Measurements from ENCODE around the gene CTPS2. TPM values are rescaled to one million over a fixed set of nuclear protein-coding genes. Genes with fewer than 3 reads are reported as not detected.
A peak's percentile ranks its signal among the peaks of the same experiment; 100 is the strongest.

The CTPS2 gene
- total RNA-seq, 1 experiment from 2014 or later = 20.7 TPM

- H3K36me3 Mint-ChIP-seq (ENCODE audit: insufficient read depth, unreplicated experiment) = peaks cover 21% of the 10 kb centered on the region
- no peaks in the 10 kb centered on the region for H3K36me3 ChIP-seq (ENCODE audit: control insufficient read depth, insufficient read depth, low read length)
- H3K4me3 Mint-ChIP-seq (ENCODE audit: unreplicated experiment) = no peak overlapping the region
- CTCF ChIA-PET = no interaction called here
- no peaks in the 10 kb centered on the region for H3K27me3 Mint-ChIP-seq (ENCODE audit: insufficient read depth, unreplicated experiment)
- H3K4me3 ChIP-seq (ENCODE audit: low read depth, low read length) = no peak overlapping the region
- POLR2A ChIA-PET = no interaction called here
- peaks cover 13% of the 10 kb centered on the region for H3K4me1 Mint-ChIP-seq (ENCODE audit: low read depth, unreplicated experiment)
- no peaks in the 10 kb centered on the region; the same call in 1 of the 2 replicates for H3K4me1 ChIP-seq
- no peak for DNase-seq
- no peak overlapping the region for H3K27ac Mint-ChIP-seq (ENCODE audit: unreplicated experiment)
- no peaks in the 10 kb centered on the region for H3K27me3 ChIP-seq (replicated peaks; ENCODE audit: control insufficient read depth, insufficient read depth, low read length)
- no TSS peak for BruUV-seq (replicated peaks)
- intact Hi-C loops (cut with micrococcal nuclease; ENCODE audit: unreplicated experiment) = no loop called here
- no peaks in the 10 kb centered on the region for H3K9me3 ChIP-seq
- H3K9me3 Mint-ChIP-seq (ENCODE audit: unreplicated experiment) = no peaks in the 10 kb centered on the region
- TF ChIP-seq CTCF (IDR thresholded peaks at IDR 0.05; ENCODE audit: insufficient read depth in 1 of 2, low read depth in 1 of 2, low read length in 1 of 2, severe bottlenecking in 1 of 2, unreplicated experiment in 1 of 2) = peak in 1 of 2 experiments; percentile 5
Observed at GRCh38 chrX:16664626-16665025, 47.8 kb downstream of the CTPS2 start.

GRCh38 chrX:16664074-16664473 is 48.4 kb downstream of the CTPS2 start:
- Mint-ChIP-seq H3K9me3 (ENCODE audit: unreplicated experiment) (no peaks in the 10 kb centered on the region), H3K27ac (ENCODE audit: unreplicated experiment) (no peak overlapping the region), H3K36me3 (ENCODE audit: insufficient read depth, unreplicated experiment) (peaks cover 26% of the 10 kb centered on the region), H3K27me3 (ENCODE audit: insufficient read depth, unreplicated experiment) (no peaks in the 10 kb centered on the region), H3K4me1 (ENCODE audit: low read depth, unreplicated experiment) (peaks cover 19% of the 10 kb centered on the region), H3K4me3 (ENCODE audit: unreplicated experiment) (no peak overlapping the region)
- intact Hi-C loops (cut with micrococcal nuclease; ENCODE audit: unreplicated experiment) = no loop called here
- H3K4me1 ChIP-seq = no peaks in the 10 kb centered on the region; the same call in 1 of the 2 replicates
- CTCF ChIA-PET = no interaction called here
- H3K36me3 ChIP-seq (ENCODE audit: control insufficient read depth, insufficient read depth, low read length) = no peaks in the 10 kb centered on the region
- H3K9me3 ChIP-seq = no peaks in the 10 kb centered on the region
- H3K4me3 ChIP-seq (ENCODE audit: low read depth, low read length) = no peak overlapping the region
- POLR2A ChIA-PET = no interaction called here
- no TSS peak for BruUV-seq (replicated peaks)
- H3K27me3 ChIP-seq (replicated peaks; ENCODE audit: control insufficient read depth, insufficient read depth, low read length) = no peaks in the 10 kb centered on the region
- DNase-seq = no peak
- no peak for TF ChIP-seq CTCF (IDR thresholded peaks at IDR 0.05; ENCODE audit: insufficient read depth in 1 of 2, low read depth in 1 of 2, low read length in 1 of 2, severe bottlenecking in 1 of 2, unreplicated experiment in 1 of 2)

GRCh38 chrX:16662402-16662801 is 50.1 kb downstream of the CTPS2 start:
- no peak for TF ChIP-seq CTCF (IDR thresholded peaks at IDR 0.05; ENCODE audit: insufficient read depth in 1 of 2, low read depth in 1 of 2, low read length in 1 of 2, severe bottlenecking in 1 of 2, unreplicated experiment in 1 of 2)
- intact Hi-C loops (cut with micrococcal nuclease; ENCODE audit: unreplicated experiment) = loop anchor here (2.0 kb wide), 1 partner anchor 58 kb away; no protein-coding TSS in a partner anchor
- POLR2A ChIA-PET = interaction anchor here (1.1 kb wide), 1 partner anchor 57 kb away, joined by 4 read pairs; the partner anchor contains the start of gene SYAP1
- BruUV-seq (replicated peaks) = no TSS peak
- no peaks in the 10 kb centered on the region for H3K9me3 Mint-ChIP-seq (ENCODE audit: unreplicated experiment)
- no peak overlapping the region for H3K4me3 Mint-ChIP-seq (ENCODE audit: unreplicated experiment)
- peaks cover 19% of the 10 kb centered on the region for H3K4me1 Mint-ChIP-seq (ENCODE audit: low read depth, unreplicated experiment)
- Histone ChIP-seq H3K4me1 (no peaks in the 10 kb centered on the region; the same call in 1 of the 2 replicates), H3K4me3 (ENCODE audit: low read depth, low read length) (no peak overlapping the region), H3K27me3 (replicated peaks; ENCODE audit: control insufficient read depth, insufficient read depth, low read length) (no peaks in the 10 kb centered on the region), H3K36me3 (ENCODE audit: control insufficient read depth, insufficient read depth, low read length) (no peaks in the 10 kb centered on the region), H3K9me3 (no peaks in the 10 kb centered on the region)
- CTCF ChIA-PET = interaction anchor here (0.6 to 0.7 kb wide), 2 partner anchors 229 to 732 kb away, joined by 3 to 4 read pairs; no protein-coding TSS in a partner anchor
- H3K27ac Mint-ChIP-seq (ENCODE audit: unreplicated experiment) = no peak overlapping the region
- peaks cover 28% of the 10 kb centered on the region for H3K36me3 Mint-ChIP-seq (ENCODE audit: insufficient read depth, unreplicated experiment)
- DNase-seq = peak in 1 of 2 experiments; percentile 17
- H3K27me3 Mint-ChIP-seq (ENCODE audit: insufficient read depth, unreplicated experiment) = no peaks in the 10 kb centered on the region
